HepG2 (cell line): Measurements from ENCODE around the gene CTAG1A. TPM values are rescaled to one million over a fixed set of nuclear protein-coding genes. Genes with fewer than 3 reads are reported as not detected.

Experiments used
- ARID2 ChIP-seq: sonication (generic); formaldehyde crosslinking; IDR thresholded peaks from 2 replicates; pipeline ENCODE4 v1.8.1; 2022; ENCODE audit warnings: mild to moderate bottlenecking, missing genetic modification reagents, borderline replicate concordance
- FOXJ3 ChIP-seq: sonication (generic); formaldehyde crosslinking; IDR thresholded peaks from 2 replicates; pipeline ENCODE4 v1.4.0; 2020; ENCODE audit warnings: missing genetic modification reagents, mild to moderate bottlenecking, borderline replicate concordance
- KDM6A ChIP-seq: IDR thresholded peaks from 2 replicates; pipeline ENCODE4 v1.6.1; 2016; ENCODE audit warnings: low read depth
- KLF6 ChIP-seq: IDR thresholded peaks from 2 replicates; pipeline ENCODE4 v1.8.0; 2016; ENCODE audit warnings: missing biosample characterization, missing genetic modification reagents
- NFYC ChIP-seq: IDR thresholded peaks from 2 replicates; pipeline ENCODE4 v1.6.1; 2016; ENCODE audit warnings: missing genetic modification reagents, missing compliant biosample characterization
- YEATS4 ChIP-seq: sonication (generic); formaldehyde crosslinking; IDR thresholded peaks from 2 replicates; pipeline ENCODE4 v1.4.0; 2020; ENCODE audit warnings: missing genetic modification reagents, borderline replicate concordance
- ZKSCAN5 ChIP-seq: sonication (generic); formaldehyde crosslinking; IDR thresholded peaks from 2 replicates; pipeline ENCODE4 v1.5.1; 2020; ENCODE audit warnings: mild to moderate bottlenecking, missing genetic modification reagents
- ZMAT3 ChIP-seq: sonication (generic); formaldehyde crosslinking; conservative IDR thresholded peaks from 2 replicates; pipeline ENCODE4 v1.7.0; 2021; ENCODE audit warnings: missing genetic modification reagents
- ZNF296 ChIP-seq: sonication (generic); formaldehyde crosslinking; conservative IDR thresholded peaks from 2 replicates; pipeline ENCODE4 v1.5.0; 2020; ENCODE audit warnings: mild to moderate bottlenecking, missing genetic modification reagents
- ZNF543 ChIP-seq: sonication (generic); formaldehyde crosslinking; IDR thresholded peaks from 2 replicates; pipeline ENCODE4 v1.4.0; 2020; ENCODE audit warnings: mild to moderate bottlenecking, missing genetic modification reagents
- ZNF766 ChIP-seq: sonication (generic); formaldehyde crosslinking; IDR thresholded peaks from 2 replicates; pipeline ENCODE4 v1.5.0; 2020; ENCODE audit warnings: missing genetic modification reagents, borderline replicate concordance
- polyA plus RNA-seq, 8 experiments: library from polyadenylated mRNA; depleted of rRNA in 3 of 8; stranded (reverse) in 7 of 8; unstranded in 1 of 8; fragments of >200 nt; fragmentation: Illumina TruSeq in 4 of 8; extraction: Trizol in 4 of 8; gene quantifications; 2 replicates each; pipeline versions ENCODE4 v1.2.1 to v1.2.3, GENCODE V29; 2011 to 2016; ENCODE audit warnings: low read depth in 4 of 8, missing spikeins in 1 of 8, mixed read lengths in 1 of 8; ENCODE audit not compliant: insufficient read depth in 1 of 8
- total RNA-seq, 5 experiments: library from RNA; depleted of rRNA; stranded (reverse); fragments of >200 nt; fragmentation: Illumina TruSeq; extraction: Trizol; gene quantifications; 2 replicates each; pipeline ENCODE4 v1.2.3, GENCODE V29; 2016; ENCODE audit warnings: low read depth in 1 of 5
- TF ChIP-seq, protein P1 (sequence below): sonication (generic); formaldehyde crosslinking; IDR thresholded peaks from 2 replicates; pipeline ENCODE4 v1.4.0; 2020; ENCODE audit warnings: mild to moderate bottlenecking, missing genetic modification reagents
- TF ChIP-seq, protein P2 (sequence below): sonication (generic); formaldehyde crosslinking; IDR thresholded peaks from 2 replicates; pipeline ENCODE4 v1.4.0; 2020; ENCODE audit warnings: missing genetic modification reagents
- TF ChIP-seq, protein P3 (sequence below): sonication (generic); formaldehyde crosslinking; IDR thresholded peaks from 2 replicates; pipeline ENCODE4 v1.5.0; 2020; ENCODE audit warnings: missing genetic modification reagents
- TF ChIP-seq, protein P4 (sequence below): sonication (generic); formaldehyde crosslinking; IDR thresholded peaks from 2 replicates; pipeline ENCODE4 v1.8.1; 2023; ENCODE audit warnings: mild to moderate bottlenecking, missing genetic modification reagents
- TF ChIP-seq, protein P5 (sequence below): sonication (generic); formaldehyde crosslinking; IDR thresholded peaks from 2 replicates; pipeline ENCODE4 v1.4.0; 2020; ENCODE audit warnings: missing genetic modification reagents; ENCODE audit errors: not compliant biosample characterization
- TF ChIP-seq, protein P6 (sequence below): sonication (generic); IDR thresholded peaks from 2 replicates; pipeline ENCODE4 v1.6.1; 2016; ENCODE audit warnings: low read depth, borderline replicate concordance
- TF ChIP-seq, protein P7 (sequence below): sonication (generic); formaldehyde crosslinking; IDR thresholded peaks from 2 replicates; pipeline ENCODE4 v1.5.0; 2020; ENCODE audit warnings: missing genetic modification reagents, mild to moderate bottlenecking, borderline replicate concordance

The CTAG1A gene
- total and polyA plus RNA-seq, 2 of the 13 experiments (the other 11 are each of a cell fraction or from before 2014, with no cell fraction given), result not detected

DNA sequence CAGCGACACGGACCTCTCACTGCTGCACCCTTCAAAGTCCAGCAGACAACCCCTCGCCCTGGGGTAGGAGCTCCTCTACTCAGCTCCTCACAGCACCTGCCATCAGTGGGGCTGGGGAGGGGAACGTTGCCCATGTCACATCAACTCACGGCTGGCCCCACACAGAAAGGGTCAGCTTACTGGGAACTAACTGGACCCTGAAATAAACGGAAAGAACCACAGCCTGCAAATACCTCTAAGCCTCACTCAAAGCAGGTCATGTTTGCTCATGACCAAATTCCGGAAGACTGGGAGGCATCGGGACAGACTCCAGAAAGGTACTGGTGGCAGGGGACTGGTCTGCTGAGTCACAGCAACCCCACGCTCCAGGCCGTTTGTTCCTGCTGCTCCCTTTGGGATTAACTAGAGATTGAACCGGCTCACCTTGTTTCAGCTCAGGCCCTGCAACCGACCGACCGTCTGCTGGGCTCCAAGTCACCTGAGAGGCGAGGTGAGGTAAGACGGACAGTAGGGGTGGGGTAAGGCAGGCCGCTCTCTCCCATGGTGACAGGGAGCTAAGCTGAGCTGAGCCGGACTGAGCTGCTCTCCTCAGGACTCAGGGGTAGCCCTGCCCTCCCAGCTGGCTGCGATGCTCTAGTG, 43.9 kb upstream of the CTAG1A start (continued):
- TF ChIP-seq NFYC, result no peak
- TF ChIP-seq FOXJ3 (CRISPR knock-in tag), result no peak
- TF ChIP-seq, protein P1, sequence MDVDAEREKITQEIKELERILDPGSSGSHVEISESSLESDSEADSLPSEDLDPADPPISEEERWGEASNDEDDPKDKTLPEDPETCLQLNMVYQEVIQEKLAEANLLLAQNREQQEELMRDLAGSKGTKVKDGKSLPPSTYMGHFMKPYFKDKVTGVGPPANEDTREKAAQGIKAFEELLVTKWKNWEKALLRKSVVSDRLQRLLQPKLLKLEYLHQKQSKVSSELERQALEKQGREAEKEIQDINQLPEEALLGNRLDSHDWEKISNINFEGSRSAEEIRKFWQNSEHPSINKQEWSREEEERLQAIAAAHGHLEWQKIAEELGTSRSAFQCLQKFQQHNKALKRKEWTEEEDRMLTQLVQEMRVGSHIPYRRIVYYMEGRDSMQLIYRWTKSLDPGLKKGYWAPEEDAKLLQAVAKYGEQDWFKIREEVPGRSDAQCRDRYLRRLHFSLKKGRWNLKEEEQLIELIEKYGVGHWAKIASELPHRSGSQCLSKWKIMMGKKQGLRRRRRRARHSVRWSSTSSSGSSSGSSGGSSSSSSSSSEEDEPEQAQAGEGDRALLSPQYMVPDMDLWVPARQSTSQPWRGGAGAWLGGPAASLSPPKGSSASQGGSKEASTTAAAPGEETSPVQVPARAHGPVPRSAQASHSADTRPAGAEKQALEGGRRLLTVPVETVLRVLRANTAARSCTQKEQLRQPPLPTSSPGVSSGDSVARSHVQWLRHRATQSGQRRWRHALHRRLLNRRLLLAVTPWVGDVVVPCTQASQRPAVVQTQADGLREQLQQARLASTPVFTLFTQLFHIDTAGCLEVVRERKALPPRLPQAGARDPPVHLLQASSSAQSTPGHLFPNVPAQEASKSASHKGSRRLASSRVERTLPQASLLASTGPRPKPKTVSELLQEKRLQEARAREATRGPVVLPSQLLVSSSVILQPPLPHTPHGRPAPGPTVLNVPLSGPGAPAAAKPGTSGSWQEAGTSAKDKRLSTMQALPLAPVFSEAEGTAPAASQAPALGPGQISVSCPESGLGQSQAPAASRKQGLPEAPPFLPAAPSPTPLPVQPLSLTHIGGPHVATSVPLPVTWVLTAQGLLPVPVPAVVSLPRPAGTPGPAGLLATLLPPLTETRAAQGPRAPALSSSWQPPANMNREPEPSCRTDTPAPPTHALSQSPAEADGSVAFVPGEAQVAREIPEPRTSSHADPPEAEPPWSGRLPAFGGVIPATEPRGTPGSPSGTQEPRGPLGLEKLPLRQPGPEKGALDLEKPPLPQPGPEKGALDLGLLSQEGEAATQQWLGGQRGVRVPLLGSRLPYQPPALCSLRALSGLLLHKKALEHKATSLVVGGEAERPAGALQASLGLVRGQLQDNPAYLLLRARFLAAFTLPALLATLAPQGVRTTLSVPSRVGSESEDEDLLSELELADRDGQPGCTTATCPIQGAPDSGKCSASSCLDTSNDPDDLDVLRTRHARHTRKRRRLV (CRISPR knock-in tag), result no peak
- no peak for TF ChIP-seq ZNF296 (CRISPR knock-in tag)
- TF ChIP-seq ZMAT3, result no peak
- TF ChIP-seq, protein P2, sequence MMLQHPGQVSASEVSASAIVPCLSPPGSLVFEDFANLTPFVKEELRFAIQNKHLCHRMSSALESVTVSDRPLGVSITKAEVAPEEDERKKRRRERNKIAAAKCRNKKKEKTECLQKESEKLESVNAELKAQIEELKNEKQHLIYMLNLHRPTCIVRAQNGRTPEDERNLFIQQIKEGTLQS, result peak; percentile 50
- TF ChIP-seq, protein P3, sequence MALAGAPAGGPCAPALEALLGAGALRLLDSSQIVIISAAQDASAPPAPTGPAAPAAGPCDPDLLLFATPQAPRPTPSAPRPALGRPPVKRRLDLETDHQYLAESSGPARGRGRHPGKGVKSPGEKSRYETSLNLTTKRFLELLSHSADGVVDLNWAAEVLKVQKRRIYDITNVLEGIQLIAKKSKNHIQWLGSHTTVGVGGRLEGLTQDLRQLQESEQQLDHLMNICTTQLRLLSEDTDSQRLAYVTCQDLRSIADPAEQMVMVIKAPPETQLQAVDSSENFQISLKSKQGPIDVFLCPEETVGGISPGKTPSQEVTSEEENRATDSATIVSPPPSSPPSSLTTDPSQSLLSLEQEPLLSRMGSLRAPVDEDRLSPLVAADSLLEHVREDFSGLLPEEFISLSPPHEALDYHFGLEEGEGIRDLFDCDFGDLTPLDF (CRISPR knock-in tag), result no peak
- no peak for TF ChIP-seq KDM6A (CRISPR knock-in tag)
- TF ChIP-seq, protein P4, sequence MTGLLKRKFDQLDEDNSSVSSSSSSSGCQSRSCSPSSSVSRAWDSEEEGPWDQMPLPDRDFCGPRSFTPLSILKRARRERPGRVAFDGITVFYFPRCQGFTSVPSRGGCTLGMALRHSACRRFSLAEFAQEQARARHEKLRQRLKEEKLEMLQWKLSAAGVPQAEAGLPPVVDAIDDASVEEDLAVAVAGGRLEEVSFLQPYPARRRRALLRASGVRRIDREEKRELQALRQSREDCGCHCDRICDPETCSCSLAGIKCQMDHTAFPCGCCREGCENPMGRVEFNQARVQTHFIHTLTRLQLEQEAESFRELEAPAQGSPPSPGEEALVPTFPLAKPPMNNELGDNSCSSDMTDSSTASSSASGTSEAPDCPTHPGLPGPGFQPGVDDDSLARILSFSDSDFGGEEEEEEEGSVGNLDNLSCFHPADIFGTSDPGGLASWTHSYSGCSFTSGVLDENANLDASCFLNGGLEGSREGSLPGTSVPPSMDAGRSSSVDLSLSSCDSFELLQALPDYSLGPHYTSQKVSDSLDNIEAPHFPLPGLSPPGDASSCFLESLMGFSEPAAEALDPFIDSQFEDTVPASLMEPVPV (CRISPR knock-in tag), result no peak
- TF ChIP-seq ZNF543 (CRISPR knock-in tag), result no peak; the same call in 1 of the 2 replicates
- TF ChIP-seq ARID2 (CRISPR knock-in tag), result no peak
- 0 out of 2 replicates have a peak, but pooled peaks have one; percentile 30 for TF ChIP-seq YEATS4
- TF ChIP-seq, protein P5, sequence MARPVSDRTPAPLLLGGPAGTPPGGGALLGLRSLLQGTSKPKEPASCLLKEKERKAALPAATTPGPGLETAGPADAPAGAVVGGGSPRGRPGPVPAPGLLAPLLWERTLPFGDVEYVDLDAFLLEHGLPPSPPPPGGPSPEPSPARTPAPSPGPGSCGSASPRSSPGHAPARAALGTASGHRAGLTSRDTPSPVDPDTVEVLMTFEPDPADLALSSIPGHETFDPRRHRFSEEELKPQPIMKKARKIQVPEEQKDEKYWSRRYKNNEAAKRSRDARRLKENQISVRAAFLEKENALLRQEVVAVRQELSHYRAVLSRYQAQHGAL (CRISPR knock-in tag), result no peak
- TF ChIP-seq, protein P6, sequence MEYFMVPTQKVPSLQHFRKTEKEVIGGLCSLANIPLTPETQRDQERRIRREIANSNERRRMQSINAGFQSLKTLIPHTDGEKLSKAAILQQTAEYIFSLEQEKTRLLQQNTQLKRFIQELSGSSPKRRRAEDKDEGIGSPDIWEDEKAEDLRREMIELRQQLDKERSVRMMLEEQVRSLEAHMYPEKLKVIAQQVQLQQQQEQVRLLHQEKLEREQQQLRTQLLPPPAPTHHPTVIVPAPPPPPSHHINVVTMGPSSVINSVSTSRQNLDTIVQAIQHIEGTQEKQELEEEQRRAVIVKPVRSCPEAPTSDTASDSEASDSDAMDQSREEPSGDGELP, result no peak
- TF ChIP-seq ZNF766, result no peak
- TF ChIP-seq KLF6 (CRISPR knock-in tag), result no peak
- TF ChIP-seq, protein P7, sequence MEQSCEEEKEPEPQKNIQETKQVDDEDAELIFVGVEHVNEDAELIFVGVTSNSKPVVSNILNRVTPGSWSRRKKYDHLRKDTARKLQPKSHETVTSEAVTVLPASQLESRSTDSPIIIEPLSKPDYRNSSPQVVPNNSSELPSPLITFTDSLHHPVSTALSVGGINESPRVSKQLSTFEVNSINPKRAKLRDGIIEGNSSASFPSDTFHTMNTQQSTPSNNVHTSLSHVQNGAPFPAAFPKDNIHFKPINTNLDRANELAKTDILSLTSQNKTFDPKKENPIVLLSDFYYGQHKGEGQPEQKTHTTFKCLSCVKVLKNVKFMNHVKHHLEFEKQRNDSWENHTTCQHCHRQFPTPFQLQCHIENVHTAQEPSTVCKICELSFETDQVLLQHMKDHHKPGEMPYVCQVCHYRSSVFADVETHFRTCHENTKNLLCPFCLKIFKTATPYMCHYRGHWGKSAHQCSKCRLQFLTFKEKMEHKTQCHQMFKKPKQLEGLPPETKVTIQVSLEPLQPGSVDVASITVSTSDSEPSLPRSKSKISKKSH, result no peak
- TF ChIP-seq ZKSCAN5, result no peak
